Measurements from ENCODE around the gene UCHL5.
"Not testable (repeated sequence)": the region's sequence is repeated elsewhere in the genome, so short reads cannot be mapped to it uniquely, and the experiment has no call there.

Gene UCHL5

DNA sequence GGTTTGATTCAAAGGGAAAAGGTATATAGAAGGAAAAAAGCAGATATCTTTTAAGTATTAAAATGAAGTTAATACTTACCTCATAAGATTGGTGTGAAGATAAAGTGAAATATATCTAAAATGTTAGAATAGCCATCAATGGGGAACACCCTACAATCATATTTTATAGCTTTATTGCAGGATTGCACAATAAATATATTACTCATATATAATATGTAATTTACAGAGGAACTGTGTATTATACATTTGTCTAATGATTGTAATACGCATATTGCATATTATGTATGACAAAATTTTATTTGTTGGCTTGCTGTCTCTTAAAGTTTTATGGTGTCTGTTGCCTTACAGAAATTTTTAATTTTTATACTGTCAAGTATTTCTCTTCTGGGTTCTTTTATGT lies 47.8 kb downstream of the UCHL5 start:
- no peak for DNase-seq (ENCODE audit: low spot score)

GRCh38 chr1:193009501-193009900 lies 49.7 kb downstream of the UCHL5 start:
- DNase-seq (ENCODE audit: low spot score) = no peak

GRCh38 chr1:193005785-193006184 lies 53.4 kb downstream of the UCHL5 start:
- no peak for DNase-seq (ENCODE audit: low spot score)

- DNase-seq (ENCODE audit: low spot score) = no peak
Measured at GRCh38 chr1:192998536-192998935, 60.6 kb downstream of the UCHL5 start.

GRCh38 chr1:192994141-192994540 lies 65.0 kb downstream of the UCHL5 start:
- no peak for DNase-seq (ENCODE audit: low spot score)

DNA sequence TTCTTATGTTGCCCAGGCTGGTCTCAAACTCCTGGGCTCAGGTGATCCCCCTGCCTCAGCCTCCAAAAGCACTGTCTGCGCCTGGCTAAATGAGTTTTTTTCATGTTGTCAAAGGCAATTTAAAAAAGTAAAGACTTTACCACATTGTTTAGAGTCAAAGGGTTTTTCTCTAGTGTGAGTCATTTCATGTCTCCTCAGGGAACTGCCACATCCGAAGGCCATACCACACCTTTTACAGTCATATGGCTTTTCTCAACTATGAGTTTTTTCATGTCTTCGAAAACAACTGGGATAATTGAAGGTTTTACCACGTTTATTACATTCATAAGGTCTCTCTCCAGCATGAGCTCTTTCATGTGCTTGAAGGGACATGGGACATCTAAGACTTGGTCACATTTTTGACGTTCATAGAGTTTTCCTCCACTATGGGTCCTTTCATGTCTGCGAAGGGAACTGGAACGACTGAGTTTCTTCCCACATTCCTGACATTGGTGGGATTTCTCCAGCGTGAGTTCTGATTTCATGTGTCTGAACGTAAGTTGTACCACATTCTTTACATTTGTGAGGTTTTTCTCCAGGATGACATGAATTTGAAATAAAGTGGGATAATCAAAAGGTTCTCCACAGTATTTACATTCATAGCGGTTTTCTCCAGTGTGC lies 65.6 kb downstream of the UCHL5 start:
- DNase-seq (ENCODE audit: low spot score) = no peak

DNA sequence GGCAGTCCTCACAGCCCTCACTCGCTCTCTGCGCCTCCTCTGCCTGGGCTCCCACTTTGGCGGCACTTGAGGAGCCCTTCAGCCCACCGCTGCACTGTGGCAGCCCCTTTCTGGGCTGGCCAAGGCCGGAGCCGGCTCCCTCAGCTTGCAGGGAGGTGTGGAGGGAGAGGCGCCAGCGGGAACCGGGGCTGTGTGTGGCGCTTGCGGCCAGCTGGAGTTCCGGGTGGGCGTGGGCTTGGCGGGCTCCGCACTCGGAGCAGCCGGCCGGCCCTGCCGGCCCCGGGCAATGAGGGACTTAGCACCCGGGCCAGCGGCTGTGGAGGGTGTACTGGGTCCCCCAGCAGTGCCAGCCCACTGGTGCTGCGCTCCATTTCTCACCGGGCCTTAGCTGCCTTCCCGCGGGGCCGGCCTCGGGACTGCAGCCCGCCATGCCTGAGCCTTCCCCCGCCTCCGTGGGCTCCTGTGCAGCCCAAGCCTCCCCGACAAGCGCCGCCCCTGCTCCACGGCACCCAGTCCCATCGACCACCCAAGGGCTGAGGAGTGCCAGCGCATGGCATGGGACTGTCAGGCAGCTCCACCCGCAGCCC lies 72.3 kb downstream of the UCHL5 start:
- DNase-seq (ENCODE audit: low spot score) = not testable (repeated sequence)

- no peak for DNase-seq (ENCODE audit: low spot score)
Measured at GRCh38 chr1:192986110-192986747, 72.9 kb downstream of the UCHL5 start.

DNA sequence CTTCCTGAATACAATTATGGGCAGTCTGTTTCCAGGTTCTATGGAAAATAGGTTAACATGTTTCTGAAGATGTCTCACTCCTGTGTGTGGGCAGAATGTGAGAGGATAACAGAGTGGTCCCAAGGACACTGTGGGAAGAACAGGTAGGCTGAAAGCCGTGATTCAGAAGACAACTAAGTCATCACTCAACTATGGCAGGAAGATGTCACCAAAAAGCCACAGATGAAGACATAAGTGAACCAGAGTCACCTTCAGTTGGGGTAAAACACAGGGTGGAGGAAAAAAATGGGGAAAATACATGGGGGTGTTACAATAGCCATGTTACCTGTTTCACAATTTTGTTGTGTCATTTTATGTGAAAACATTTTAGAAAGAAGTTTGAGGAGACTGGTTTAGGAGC lies 75.1 kb downstream of the UCHL5 start:
- no peak for DNase-seq (ENCODE audit: low spot score)

- no peak for DNase-seq (ENCODE audit: low spot score)
Measured at GRCh38 chr1:192983349-192983980, 75.7 kb downstream of the UCHL5 start.

- DNase-seq (ENCODE audit: low spot score) = no peak
Measured at GRCh38 chr1:192980856-192981255, 78.3 kb downstream of the UCHL5 start.

DNA sequence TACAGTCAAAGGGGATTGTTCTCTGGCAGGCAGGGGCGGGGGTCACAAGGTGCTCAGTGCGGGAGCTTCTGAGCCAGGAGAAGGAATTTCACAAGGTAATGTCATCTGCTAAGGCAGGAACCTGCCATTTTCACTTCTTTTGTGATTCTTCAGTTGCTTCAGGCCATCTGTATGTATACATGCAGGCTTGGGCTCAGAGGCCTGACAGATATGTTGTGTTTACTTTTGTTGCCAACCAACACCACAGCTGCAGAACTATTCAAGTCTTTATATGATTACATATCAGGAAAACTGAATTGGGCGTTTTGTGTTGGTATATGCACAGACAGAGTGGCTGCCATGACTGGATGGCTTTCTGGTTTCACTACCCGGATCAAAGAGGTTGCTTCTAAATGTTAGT lies 78.8 kb downstream of the UCHL5 start:
- DNase-seq (ENCODE audit: low spot score) = not testable (repeated sequence)

GRCh38 chr1:192979542-192979941 lies 79.6 kb downstream of the UCHL5 start:
- DNase-seq (ENCODE audit: low spot score) = no peak

DNA sequence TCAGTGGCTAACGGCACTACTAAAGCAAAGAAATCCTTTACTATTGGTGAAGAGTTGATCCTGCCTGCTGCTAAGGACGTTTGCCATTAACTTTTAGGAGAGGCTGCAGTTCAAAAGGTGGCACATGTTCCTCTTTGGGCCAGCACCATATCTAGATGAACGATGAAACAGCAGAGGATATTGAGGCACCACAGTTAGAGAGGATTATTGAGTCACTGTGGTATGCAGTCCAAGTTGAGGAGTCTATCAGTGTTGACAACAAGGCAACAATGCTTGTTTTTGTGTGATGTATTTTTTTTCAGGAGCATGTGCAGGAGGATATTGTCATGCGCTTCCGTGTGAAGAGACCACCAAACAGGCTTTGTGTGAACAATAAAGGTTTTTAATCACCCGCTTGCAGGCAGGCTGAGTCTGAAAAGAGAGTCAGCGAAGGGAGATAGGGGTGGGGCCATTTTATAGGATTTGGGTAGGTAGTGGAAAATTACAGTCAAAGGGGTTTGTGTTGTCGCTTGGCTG lies 80.9 kb downstream of the UCHL5 start:
- no peak for DNase-seq (ENCODE audit: low spot score)

- no peak for DNase-seq (ENCODE audit: low spot score)
Measured at GRCh38 chr1:192977089-192977706, 82.0 kb downstream of the UCHL5 start.

- DNase-seq (ENCODE audit: low spot score) = no peak
Measured at GRCh38 chr1:192976576-192976975, 82.6 kb downstream of the UCHL5 start.

- peak; percentile 63 for DNase-seq (ENCODE audit: low spot score)
Measured at GRCh38 chr1:192974701-192975100, 84.5 kb downstream of the UCHL5 start.

GRCh38 chr1:192973988-192974387 lies 85.2 kb downstream of the UCHL5 start:
- no peak for DNase-seq (ENCODE audit: low spot score)

DNA sequence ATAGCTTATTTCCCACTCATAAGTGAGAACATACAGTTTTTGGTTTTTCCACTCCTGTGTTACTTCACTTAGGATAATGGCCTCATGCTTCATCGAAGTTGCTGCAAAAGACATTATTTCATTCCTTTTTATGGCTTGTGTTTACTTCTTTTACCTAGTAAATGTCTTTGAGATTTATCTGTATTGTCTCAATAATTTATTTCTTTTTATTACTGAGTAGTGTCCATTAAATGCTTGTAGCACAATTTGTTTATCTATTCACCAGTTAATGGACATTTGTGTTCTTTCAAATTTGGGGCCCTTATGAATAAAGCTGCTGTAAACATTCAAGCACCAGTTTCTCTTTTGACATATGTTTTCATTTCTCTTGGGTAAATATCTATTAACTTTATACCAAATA lies 86.0 kb downstream of the UCHL5 start:
- DNase-seq (ENCODE audit: low spot score) = no peak

DNA sequence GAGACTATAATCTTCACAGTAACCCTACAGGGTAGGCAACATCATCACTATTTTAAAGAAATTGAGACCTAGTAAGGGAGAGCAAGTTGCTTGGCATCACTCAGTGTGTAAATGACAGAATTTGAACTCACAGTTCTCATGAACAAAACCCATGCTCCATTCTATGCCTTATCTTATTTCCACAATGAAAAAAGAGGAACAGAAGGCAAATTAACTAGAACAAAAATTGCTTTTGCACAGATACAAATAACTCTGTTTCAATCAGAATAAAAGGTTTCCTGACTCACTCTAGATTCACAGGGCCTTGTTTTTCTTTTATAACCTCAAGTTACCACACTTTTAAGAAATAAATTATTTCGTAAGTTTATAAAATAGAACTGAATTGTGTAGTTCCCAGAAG lies 90.1 kb downstream of the UCHL5 start:
- DNase-seq (ENCODE audit: low spot score) = no peak

DNA sequence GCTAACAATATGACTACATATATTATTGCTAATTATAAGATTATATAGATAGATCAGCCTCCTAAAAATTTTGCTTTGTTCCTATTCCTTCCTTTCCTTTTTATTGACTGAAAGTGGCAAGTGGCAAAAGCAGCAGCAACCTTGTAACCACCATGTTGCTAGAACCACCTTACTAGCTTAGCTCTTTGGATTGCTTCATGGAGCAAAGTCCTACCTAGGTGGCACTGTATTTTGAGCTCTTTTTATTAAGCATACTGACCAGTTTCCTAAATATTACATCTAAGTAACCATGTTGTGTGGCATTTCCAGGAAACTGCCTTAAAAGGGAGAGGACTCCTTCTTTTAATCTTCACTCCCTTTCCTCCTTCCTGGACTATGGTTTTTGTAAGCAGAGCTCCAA lies 90.8 kb downstream of the UCHL5 start:
- DNase-seq (ENCODE audit: low spot score) = no peak

DNA sequence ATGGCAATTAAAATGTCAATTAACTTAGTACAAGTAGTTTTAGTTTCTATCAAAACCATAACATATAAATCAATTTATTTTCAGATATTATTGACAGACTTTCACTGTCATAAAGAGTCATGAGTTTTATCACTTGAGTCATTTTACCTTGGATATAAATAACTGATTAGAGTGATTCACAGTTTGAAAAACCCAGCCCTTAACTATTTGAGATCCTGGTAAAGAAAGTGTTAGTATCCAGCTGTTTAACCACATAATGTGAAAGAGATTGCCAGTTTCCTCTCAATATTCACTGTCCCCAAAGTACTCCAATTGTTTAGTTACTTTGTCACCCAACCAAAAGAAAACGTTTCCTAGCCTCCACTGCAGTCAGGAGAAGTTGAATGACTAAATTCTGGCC lies 91.3 kb downstream of the UCHL5 start:
- DNase-seq (ENCODE audit: low spot score) = no peak
